Measurements from ENCODE around the gene SMIM41. TPM values are rescaled to one million over a fixed set of nuclear protein-coding genes. Genes with fewer than 3 reads are reported as not detected.
"Not testable (repeated sequence)": the region's sequence is repeated elsewhere in the genome, so short reads cannot be mapped to it uniquely, and the experiment has no call there.

SMIM41 gene
- total RNA-seq, 1 donor from 2014 or later, result 1.5 TPM

GRCh38 chr12:52091061-52091460, 11.6 kb downstream of the SMIM41 start:
- Histone ChIP-seq H3K4me3 (no peak overlapping the region), H3K4me1 (no peaks in the 10 kb centered on the region), H3K27me3 (no peaks in the 10 kb centered on the region), H3K27ac (no peak overlapping the region), H3K9me3 (no peaks in the 10 kb centered on the region), H3K36me3 (no peaks in the 10 kb centered on the region)
- DNase-seq (ENCODE audit: extremely low spot score in 2 of 2), result no peak
- TF ChIP-seq POLR2AphosphoS5 (IDR thresholded peaks at IDR 0.05; ENCODE audit: insufficient read depth in 1 of 2, low read depth in 1 of 2) (no peak), CTCF (IDR thresholded peaks at IDR 0.05) (no peak), POLR2A (IDR thresholded peaks at IDR 0.05) (no peak)
- intact Hi-C loops (cut with DNase I), result no loop called here

GRCh38 chr12:52091869-52092268, 12.4 kb downstream of the SMIM41 start:
- H3K36me3 ChIP-seq, result no peaks in the 10 kb centered on the region
- H3K27ac ChIP-seq, result no peak overlapping the region
- no peaks in the 10 kb centered on the region for H3K4me1 ChIP-seq
- H3K27me3 ChIP-seq, result no peaks in the 10 kb centered on the region
- no peak overlapping the region for H3K4me3 ChIP-seq
- no peak for DNase-seq (ENCODE audit: extremely low spot score in 2 of 2)
- TF ChIP-seq CTCF (IDR thresholded peaks at IDR 0.05) (no peak), POLR2A (IDR thresholded peaks at IDR 0.05) (no peak), POLR2AphosphoS5 (IDR thresholded peaks at IDR 0.05; ENCODE audit: insufficient read depth in 1 of 2, low read depth in 1 of 2) (no peak)
- H3K9me3 ChIP-seq, result no peaks in the 10 kb centered on the region
- intact Hi-C loops (cut with DNase I), result no loop called here

- no peaks in the 10 kb centered on the region for H3K4me1 ChIP-seq
- H3K36me3 ChIP-seq, result no peaks in the 10 kb centered on the region
- no peak overlapping the region for H3K4me3 ChIP-seq
- intact Hi-C loops (cut with DNase I), result no loop called here
- no peak for DNase-seq (ENCODE audit: extremely low spot score in 2 of 2)
- no peaks in the 10 kb centered on the region for H3K9me3 ChIP-seq
- H3K27me3 ChIP-seq, result no peaks in the 10 kb centered on the region
- TF ChIP-seq POLR2A (IDR thresholded peaks at IDR 0.05) (no peak), POLR2AphosphoS5 (IDR thresholded peaks at IDR 0.05; ENCODE audit: insufficient read depth in 1 of 2, low read depth in 1 of 2) (no peak), CTCF (IDR thresholded peaks at IDR 0.05) (no peak)
- no peak overlapping the region for H3K27ac ChIP-seq
Observed at GRCh38 chr12:52093346-52093745, 13.8 kb downstream of the SMIM41 start.

GRCh38 chr12:52096332-52097044, 17.0 kb downstream of the SMIM41 start:
- Histone ChIP-seq H3K4me3 (no peak overlapping the region), H3K4me1 (no peaks in the 10 kb centered on the region), H3K27ac (no peak overlapping the region), H3K9me3 (no peaks in the 10 kb centered on the region), H3K27me3 (no peaks in the 10 kb centered on the region), H3K36me3 (no peaks in the 10 kb centered on the region)
- intact Hi-C loops (cut with DNase I), result no loop called here
- no peak for DNase-seq (ENCODE audit: extremely low spot score in 2 of 2)
- no peak for TF ChIP-seq POLR2AphosphoS5 (IDR thresholded peaks at IDR 0.05; ENCODE audit: insufficient read depth in 1 of 2, low read depth in 1 of 2)
- TF ChIP-seq POLR2A (IDR thresholded peaks at IDR 0.05), result no peak
- no peak for TF ChIP-seq CTCF (IDR thresholded peaks at IDR 0.05)

- Histone ChIP-seq H3K4me3 (no peak overlapping the region), H3K36me3 (no peaks in the 10 kb centered on the region), H3K9me3 (no peaks in the 10 kb centered on the region), H3K4me1 (no peaks in the 10 kb centered on the region), H3K27ac (no peak overlapping the region), H3K27me3 (no peaks in the 10 kb centered on the region)
- TF ChIP-seq CTCF (IDR thresholded peaks at IDR 0.05) (no peak), POLR2A (IDR thresholded peaks at IDR 0.05) (no peak), POLR2AphosphoS5 (IDR thresholded peaks at IDR 0.05; ENCODE audit: insufficient read depth in 1 of 2, low read depth in 1 of 2) (no peak)
- DNase-seq (ENCODE audit: extremely low spot score in 2 of 2), result peak in 1 of 2 donors; percentile 81
- intact Hi-C loops (cut with DNase I), result no loop called here
Observed at GRCh38 chr12:52097045-52097666, 17.7 kb downstream of the SMIM41 start.

GRCh38 chr12:52104431-52105089, 25.1 kb downstream of the SMIM41 start:
- H3K27me3 ChIP-seq; DNase-seq (ENCODE audit: extremely low spot score in 2 of 2); H3K4me3 ChIP-seq; H3K9me3 ChIP-seq; intact Hi-C loops (cut with DNase I); H3K4me1 ChIP-seq; H3K27ac ChIP-seq; H3K36me3 ChIP-seq: not testable (repeated sequence)
